Stomach (tissue), 4 donors: ENCODE data around the gene DLEU7.

Experiments used
- EP300 ChIP-seq: sonication (generic); formaldehyde crosslinking; IDR thresholded peaks from one replicate; pipeline ENCODE4 v1.6.1; 2017; ENCODE audit warnings: antibody characterized with exemption
- POLR2A ChIP-seq, 4 donors: fragments of 450-650 bp; IDR thresholded peaks; one replicate each; pipeline ENCODE4 v1.6.1; 2016; ENCODE audit warnings: antibody characterized with exemption in 4 of 4, control low read depth in 2 of 4, mild to moderate bottlenecking in 1 of 4, moderate library complexity in 1 of 4

DNA sequence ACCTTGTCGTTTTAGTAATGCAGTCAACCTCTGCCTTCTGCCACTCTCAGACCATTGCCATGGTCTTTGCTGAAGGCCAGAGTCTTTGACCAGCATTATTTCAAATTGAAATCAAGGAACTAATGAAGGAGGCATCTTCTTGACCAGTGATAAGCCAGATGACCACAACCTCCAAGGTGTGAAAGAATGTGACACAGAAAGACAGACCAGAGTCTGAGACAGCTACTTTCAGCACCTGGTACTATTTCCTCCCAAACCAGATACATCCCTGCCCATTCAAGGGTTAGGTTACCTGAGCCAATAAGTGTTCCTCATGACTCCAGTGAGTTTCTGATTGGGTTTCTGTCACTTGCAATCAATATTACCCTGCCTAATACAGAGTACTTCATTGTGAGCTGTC is 45.8 kb upstream of the DLEU7 start:
- no peak for TF ChIP-seq POLR2A (IDR thresholded peaks at IDR 0.05)
- no peak for TF ChIP-seq EP300
